Tibial nerve (tissue), 4 donors: Measurements from ENCODE around the gene SLC4A7. TPM values are rescaled to one million over a fixed set of nuclear protein-coding genes. Genes with fewer than 3 reads are reported as not detected.
"Not testable (repeated sequence)": the region's sequence is repeated elsewhere in the genome, so short reads cannot be mapped to it uniquely, and the experiment has no call there.

ENCODE experiments used
- DNase-seq, 2 donors: peaks; one replicate each; pipeline ENCODE4 v3.0.0-alpha.2; 2019; ENCODE audit warnings: low spot score in 2 of 2
- H3K27ac ChIP-seq, 4 donors: fragments of 200-600 bp; sonication (generic) in 3 of 4; one replicate each; pipeline ENCODE4 v1.5.1; 2017 to 2019; ENCODE audit warnings: mild to moderate bottlenecking in 1 of 4
- H3K27me3 ChIP-seq, 2 donors: fragments of 200-600 bp; sonication (generic) in 1 of 2; one replicate each; pipeline versions ENCODE4 v1.5.1 to v1.6.0; 2017 to 2019
- H3K36me3 ChIP-seq, 3 donors: fragments of 200-600 bp; sonication (generic); one replicate each; pipeline ENCODE4 v1.5.1; 2018 to 2019
- H3K4me1 ChIP-seq, 4 donors: fragments of 200-600 bp; sonication (generic) in 3 of 4; one replicate each; pipeline ENCODE4 v1.5.1; 2017 to 2019
- H3K4me3 ChIP-seq, 4 donors: fragments of 200-600 bp; sonication (generic) in 3 of 4; one replicate each; pipeline ENCODE4 v1.5.1; 2017 to 2019; ENCODE audit warnings: mild to moderate bottlenecking in 1 of 4, moderate library complexity in 1 of 4
- H3K9me3 ChIP-seq, 4 donors: fragments of 200-600 bp; sonication (generic) in 3 of 4; one replicate each; pipeline ENCODE4 v1.5.1; 2017 to 2019
- EP300 ChIP-seq, 2 donors: sonication (generic); formaldehyde crosslinking; IDR thresholded peaks; one replicate each; pipeline ENCODE4 v1.6.1; 2017; ENCODE audit warnings: antibody characterized with exemption in 2 of 2, mild to moderate bottlenecking in 1 of 2
- POLR2A ChIP-seq, 2 donors: fragments of 450-650 bp; IDR thresholded peaks; one replicate each; pipeline ENCODE4 v1.6.1; 2017; ENCODE audit warnings: antibody characterized with exemption in 2 of 2, mild to moderate bottlenecking in 2 of 2, moderate library complexity in 2 of 2
- WGBS, 2 donors: methylation state at CpG; one replicate each; pipeline ENCODE4 v1.1.5; 2018; 5-methylcytosine and 5-hydroxymethylcytosine counted together
- total RNA-seq, 4 donors: library from RNA; depleted of rRNA; stranded (reverse); fragments of >200 nt; gene quantifications; one replicate each; pipeline ENCODE4 v1.1.0, GENCODE V29; 2016
- TF ChIP-seq, protein P1 (sequence below), 5 experiments: fragments of 200-600 bp in 3 of 5; fragments of 450-650 bp in 2 of 5; sonication (generic) in 3 of 5; IDR thresholded peaks; one replicate each; pipeline ENCODE4 v1.5.1; 2016 to 2019; ENCODE audit warnings: antibody characterized with exemption in 5 of 5, mild to moderate bottlenecking in 3 of 5, moderate library complexity in 2 of 5

The SLC4A7 gene
- total RNA-seq, 4 donors from 2014 or later, result 29.9 to 44.7 (median 40.3) TPM

- Histone ChIP-seq H3K9me3 (no peaks in the 10 kb centered on the region), H3K27me3 (no peaks in the 10 kb centered on the region), H3K36me3 (peaks cover 0 to 38% (median 0%) of the 10 kb centered on the region in 3 donors), H3K27ac (no peak overlapping the region), H3K4me3 (no peak overlapping the region), H3K4me1 (no peaks in the 10 kb centered on the region)
- no peak for DNase-seq
- TF ChIP-seq, protein P1, sequence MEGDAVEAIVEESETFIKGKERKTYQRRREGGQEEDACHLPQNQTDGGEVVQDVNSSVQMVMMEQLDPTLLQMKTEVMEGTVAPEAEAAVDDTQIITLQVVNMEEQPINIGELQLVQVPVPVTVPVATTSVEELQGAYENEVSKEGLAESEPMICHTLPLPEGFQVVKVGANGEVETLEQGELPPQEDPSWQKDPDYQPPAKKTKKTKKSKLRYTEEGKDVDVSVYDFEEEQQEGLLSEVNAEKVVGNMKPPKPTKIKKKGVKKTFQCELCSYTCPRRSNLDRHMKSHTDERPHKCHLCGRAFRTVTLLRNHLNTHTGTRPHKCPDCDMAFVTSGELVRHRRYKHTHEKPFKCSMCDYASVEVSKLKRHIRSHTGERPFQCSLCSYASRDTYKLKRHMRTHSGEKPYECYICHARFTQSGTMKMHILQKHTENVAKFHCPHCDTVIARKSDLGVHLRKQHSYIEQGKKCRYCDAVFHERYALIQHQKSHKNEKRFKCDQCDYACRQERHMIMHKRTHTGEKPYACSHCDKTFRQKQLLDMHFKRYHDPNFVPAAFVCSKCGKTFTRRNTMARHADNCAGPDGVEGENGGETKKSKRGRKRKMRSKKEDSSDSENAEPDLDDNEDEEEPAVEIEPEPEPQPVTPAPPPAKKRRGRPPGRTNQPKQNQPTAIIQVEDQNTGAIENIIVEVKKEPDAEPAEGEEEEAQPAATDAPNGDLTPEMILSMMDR (IDR thresholded peaks at IDR 0.05), result no peak
- TF ChIP-seq POLR2A (IDR thresholded peaks at IDR 0.05), result no peak
- TF ChIP-seq EP300 (IDR thresholded peaks at IDR 0.05), result no peak
- 83 to 90% methylated on average over 5 of the region's 5 CpGs for WGBS, 2 donors
Measured at GRCh38 chr3:27423463-27423862, 60.7 kb downstream of the SLC4A7 start.

DNA sequence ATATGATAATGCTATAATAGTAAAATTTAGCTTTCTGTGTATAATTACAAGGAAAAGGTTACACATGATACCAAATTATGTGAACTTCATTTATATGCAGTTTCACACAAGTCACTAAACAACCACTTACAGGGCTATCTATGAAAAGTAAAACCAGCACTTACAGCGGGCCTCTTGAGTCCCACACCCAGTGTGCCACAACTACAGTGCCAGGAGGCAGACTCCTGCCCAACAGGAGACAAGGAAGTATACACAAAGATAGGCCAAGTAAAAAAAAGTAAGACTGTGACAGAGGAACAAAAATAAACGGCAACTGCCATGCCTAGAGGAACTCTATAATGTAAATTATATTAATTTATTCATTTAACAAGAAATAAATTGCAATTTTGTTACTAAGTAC, 61.6 kb downstream of the SLC4A7 start:
- 88 to 90% methylated on average over 2 of the region's 2 CpGs for WGBS, 2 donors
- H3K36me3 ChIP-seq, result peaks cover 0 to 47% (median 0%) of the 10 kb centered on the region in 3 donors
- no peak overlapping the region for H3K27ac ChIP-seq
- TF ChIP-seq, protein P1 (IDR thresholded peaks at IDR 0.05), result no peak
- no peak for TF ChIP-seq POLR2A (IDR thresholded peaks at IDR 0.05)
- TF ChIP-seq EP300 (IDR thresholded peaks at IDR 0.05), result no peak
- no peaks in the 10 kb centered on the region for H3K4me1 ChIP-seq
- no peaks in the 10 kb centered on the region for H3K27me3 ChIP-seq
- no peaks in the 10 kb centered on the region for H3K9me3 ChIP-seq
- no peak for DNase-seq
- no peak overlapping the region for H3K4me3 ChIP-seq

- H3K27me3 ChIP-seq, result no peaks in the 10 kb centered on the region
- peaks cover 0 to 47% (median 0%) of the 10 kb centered on the region in 3 donors for H3K36me3 ChIP-seq
- H3K27ac ChIP-seq, result no peak overlapping the region
- peaks cover 0 to 3% (median 0%) of the 10 kb centered on the region in 4 donors for H3K4me1 ChIP-seq
- DNase-seq, result no peak
- H3K4me3 ChIP-seq, result no peak overlapping the region
- WGBS, 2 donors, result 73 to 75% methylated on average over 1 of the region's 1 CpG
- H3K9me3 ChIP-seq, result no peaks in the 10 kb centered on the region
- TF ChIP-seq, protein P1 (IDR thresholded peaks at IDR 0.05), result no peak
- TF ChIP-seq POLR2A (IDR thresholded peaks at IDR 0.05), result no peak
- no peak for TF ChIP-seq EP300 (IDR thresholded peaks at IDR 0.05)
Measured at GRCh38 chr3:27415202-27415601, 69.0 kb downstream of the SLC4A7 start.

DNA sequence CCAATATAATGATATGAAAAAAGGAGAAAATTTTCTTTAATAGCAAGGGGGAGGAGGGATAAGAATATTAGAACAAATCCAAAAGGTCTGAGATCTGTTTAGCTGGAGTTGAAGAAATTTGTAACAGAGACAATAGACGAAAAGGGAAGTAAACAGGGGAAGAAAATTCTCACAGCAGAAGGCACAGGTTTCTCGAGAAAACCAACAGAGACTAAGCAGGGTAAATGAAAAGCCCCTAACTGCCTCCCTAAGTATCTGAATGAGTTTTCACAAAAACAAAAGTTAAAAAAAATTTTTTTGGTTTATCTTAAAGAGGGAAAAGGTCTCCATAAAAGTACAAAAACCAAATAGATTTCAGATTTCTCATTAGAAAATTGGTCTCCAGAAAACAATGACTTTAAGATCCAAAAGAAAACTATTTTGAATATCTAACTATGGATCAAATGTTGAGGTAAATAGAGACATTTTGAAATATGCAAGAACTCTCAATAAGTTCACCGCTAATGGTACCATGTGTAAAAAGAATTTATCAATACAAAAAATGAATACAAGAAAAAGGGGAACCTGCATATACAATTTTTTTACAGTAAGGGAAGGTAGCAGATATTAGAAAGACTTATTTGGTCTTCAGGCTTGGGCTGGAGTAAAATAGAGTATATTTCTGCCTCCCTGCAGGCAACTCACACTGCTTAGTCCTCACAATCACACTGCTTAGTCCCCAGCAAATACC, 91.1 kb downstream of the SLC4A7 start:
- no peaks in the 10 kb centered on the region for H3K27me3 ChIP-seq
- no peak overlapping the region for H3K4me3 ChIP-seq
- H3K36me3 ChIP-seq, result peaks cover 0 to 49% (median 5%) of the 10 kb centered on the region in 3 donors
- no peak for TF ChIP-seq POLR2A (IDR thresholded peaks at IDR 0.05)
- TF ChIP-seq, protein P1 (IDR thresholded peaks at IDR 0.05), result no peak
- no peak for TF ChIP-seq EP300 (IDR thresholded peaks at IDR 0.05)
- DNase-seq, result no peak
- 59 to 62% methylated on average over 3 of the region's 3 CpGs for WGBS, 2 donors
- H3K27ac ChIP-seq, result no peak overlapping the region
- no peaks in the 10 kb centered on the region for H3K4me1 ChIP-seq
- H3K9me3 ChIP-seq, result no peaks in the 10 kb centered on the region

DNA sequence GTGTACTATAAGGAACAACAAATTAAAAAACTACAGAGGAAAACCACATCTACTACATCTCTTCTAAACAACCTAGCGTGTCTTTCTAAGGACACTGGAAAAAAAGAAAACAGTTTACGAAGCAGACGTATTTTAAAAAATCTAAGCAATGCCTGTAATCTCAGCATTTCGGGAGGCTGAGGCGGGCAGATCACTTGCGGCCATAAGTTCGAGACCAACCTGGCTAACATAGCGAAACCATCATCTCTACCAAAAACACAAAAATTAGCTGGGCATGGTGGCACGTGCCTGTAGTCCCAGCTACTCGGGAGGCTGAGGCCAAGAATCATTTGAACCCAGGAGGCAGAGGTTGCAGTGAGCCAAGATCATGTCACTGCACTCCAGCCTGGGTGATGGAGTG, 91.8 kb downstream of the SLC4A7 start:
- H3K27ac ChIP-seq, H3K4me1 ChIP-seq, H3K27me3 ChIP-seq, DNase-seq, H3K9me3 ChIP-seq, H3K4me3 ChIP-seq: not testable (repeated sequence)
- WGBS, 2 donors, result 93 to 94% methylated on average over 10 of the region's 10 CpGs
- peaks cover 0 to 48% (median 0%) of the 10 kb centered on the region in 3 donors for H3K36me3 ChIP-seq
